SHP77 treated with DMSO at 0.1 percent for 48 hours (cell line): ENCODE measurements around the gene AEN.

Experiments
- DNase-seq: peaks from one replicate; lab custom pipeline; 2025; lab: John Stamatoyannopoulos, UW

The AEN gene

GRCh38 chr15:88664151-88664778 is 43.1 kb downstream of the AEN start:
- no peak for DNase-seq

DNA sequence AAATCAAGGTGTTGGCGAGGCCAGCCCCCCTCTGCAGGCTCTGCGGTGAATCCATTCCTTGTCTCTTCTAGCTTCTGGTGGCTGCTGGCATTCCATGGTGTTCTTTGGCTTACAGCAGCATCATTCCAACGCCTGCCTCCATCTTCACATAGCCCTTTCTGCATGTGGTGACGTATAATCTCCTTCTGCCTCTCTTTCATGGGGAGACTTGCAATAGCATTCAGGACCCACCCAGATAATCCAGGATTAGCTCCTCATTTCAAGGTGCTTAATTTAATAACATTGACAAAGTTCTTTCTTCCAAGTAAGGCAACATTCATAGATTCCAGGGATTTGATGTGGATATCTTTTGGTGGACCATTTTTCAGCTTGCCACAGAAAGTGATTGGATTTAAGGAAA is 53.5 kb downstream of the AEN start:
- no peak for DNase-seq

DNA sequence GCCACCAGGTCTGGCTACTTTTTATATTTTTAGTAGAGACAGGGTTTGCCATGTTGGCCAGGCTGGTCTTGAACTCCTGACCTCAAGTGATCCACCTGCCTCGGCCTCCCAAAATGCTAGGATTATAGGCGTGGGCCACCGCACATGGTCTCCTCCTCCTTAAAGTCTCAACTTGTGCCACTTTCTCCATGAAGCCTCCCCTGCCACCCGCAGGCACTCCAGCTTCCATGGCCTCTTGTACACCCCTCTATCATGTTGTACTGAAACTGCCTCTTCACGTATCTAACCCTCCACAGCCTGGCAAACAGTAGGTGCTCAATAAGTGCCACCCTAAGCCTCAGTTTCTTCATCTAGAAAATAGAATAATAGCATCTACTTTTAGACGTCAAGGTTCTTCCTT is 57.6 kb downstream of the AEN start:
- no peak for DNase-seq

GRCh38 chr15:88680241-88681001 is 59.3 kb downstream of the AEN start:
- no peak for DNase-seq

DNA sequence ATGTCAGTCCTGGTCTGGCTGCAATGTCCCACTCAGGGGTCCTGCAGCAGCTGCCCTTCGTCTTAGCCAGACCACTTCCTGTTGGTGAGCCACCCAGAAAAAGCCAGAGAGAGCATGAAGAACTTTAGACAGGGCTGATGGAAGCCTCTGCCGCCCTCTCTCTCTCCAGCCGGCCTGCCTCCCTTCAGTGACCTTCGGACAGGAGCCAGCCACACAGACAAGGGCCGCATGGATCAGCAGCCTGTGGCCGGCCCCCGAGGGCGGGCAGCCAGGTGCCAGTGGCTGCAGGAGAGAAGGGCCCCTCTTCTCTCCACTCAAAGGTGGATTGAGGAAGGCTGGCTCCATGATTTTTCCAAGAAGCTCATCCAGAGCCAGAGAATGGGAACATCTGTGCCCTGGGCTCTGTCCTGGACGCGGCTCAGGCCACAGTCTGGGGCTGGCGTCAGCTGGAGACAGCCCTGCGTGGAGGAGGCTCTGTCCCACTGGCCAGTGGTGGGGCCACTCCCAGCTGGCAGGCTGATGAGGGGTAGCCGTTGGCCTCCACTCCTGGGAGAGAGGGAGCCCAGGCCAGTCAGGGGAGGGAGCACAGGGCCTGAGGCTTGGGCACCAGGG is 60.6 kb downstream of the AEN start:
- no peak for DNase-seq
